Muscle of arm (tissue), 12 donors: Measurements from ENCODE around the gene ADARB2. TPM values are rescaled to one million over a fixed set of nuclear protein-coding genes. Genes with fewer than 3 reads are reported as not detected.

Experiments used
- DNase-seq: peaks from one replicate; pipeline ENCODE4 v3.0.0-alpha.2; 2013
- polyA plus RNA-seq, 12 donors: library from polyadenylated mRNA; unstranded; fragments of 120-200 nt; gene quantifications; one replicate each; pipeline ENCODE4 v1.2.1, GENCODE V29; 2013; ENCODE audit not compliant: insufficient read length in 12 of 12

The ADARB2 gene
- polyA plus RNA-seq, 12 donors, result 0.07 to 0.48 (median 0.32) TPM; not detected in 2

DNA sequence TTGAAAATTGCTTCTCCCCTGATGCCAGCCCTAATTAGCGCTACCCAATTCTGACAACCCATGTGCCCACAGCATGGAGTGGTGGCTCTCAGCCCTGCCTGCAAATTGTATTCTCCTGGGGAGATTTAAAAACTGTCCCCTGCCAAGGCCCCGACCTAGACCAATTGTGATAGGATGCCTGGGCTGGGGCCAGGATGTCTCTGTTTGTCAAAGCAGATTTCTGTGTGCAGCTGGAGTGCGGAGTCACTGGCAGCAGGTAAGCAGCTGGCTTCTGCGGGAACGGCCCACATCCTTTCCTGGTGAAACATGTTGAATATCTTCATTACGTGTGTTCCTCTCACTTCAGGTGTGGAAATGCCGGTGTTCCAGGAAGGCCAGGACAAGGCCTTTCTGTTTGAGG lies 442.6 kb downstream of the ADARB2 start:
- no peak for DNase-seq

DNA sequence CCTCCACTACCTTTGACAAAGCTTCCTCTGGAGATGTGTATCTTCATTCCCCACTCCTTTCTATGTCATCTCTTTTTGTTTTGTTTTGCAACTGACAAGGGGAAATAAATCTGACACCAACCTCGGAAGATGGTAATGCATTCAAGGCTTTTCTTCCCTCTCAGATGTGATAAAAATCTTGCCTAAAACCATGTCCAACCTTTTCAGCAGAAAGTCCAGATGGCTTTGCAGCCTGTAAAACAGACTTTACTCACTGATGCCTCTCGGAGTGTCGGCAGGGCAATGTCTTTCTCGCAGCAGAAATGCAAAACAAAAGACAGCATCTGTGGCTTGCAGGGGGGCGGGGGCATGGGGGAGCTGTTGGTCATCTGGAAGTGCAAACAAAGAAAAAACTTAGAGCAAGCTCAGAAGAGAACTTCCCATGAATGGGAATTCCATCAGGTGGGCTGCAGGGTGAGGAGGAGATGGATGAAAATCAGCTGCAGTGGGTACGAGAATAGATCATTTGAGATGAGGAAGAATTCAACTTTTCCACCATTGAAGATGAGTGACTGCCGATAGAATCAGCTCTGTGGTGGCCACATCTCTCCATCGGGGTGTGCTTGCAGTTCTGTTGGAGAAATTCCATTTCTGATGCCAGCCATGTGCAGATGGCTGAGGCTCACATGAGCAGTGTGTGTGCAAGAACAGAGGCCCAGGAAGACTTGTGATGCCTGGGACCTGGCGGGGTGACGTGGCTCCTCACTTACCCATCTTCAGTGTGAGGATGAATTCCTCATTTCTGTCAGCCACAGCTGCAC lies 443.5 kb downstream of the ADARB2 start:
- DNase-seq, result no peak

DNA sequence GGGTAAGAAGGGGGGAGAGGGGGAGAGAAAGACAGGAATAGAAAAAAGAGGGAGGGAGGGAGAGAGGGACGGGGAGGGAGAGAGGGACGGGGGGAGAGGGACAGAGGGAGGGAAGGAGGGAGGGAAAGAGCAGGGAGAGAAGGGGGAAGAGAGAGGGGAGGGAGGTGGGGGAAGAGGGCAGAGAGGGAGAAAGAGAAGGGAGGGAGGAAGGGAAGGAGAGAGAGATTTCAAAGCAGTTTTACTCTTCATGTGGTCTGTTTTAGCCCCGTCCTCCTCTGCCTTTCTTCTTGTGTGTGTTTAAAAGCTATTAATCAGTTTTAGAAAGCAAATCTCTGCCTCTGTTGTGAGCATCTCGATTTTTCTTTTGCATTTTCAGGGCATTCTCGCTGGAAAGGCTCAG lies 444.2 kb downstream of the ADARB2 start:
- no peak for DNase-seq

DNA sequence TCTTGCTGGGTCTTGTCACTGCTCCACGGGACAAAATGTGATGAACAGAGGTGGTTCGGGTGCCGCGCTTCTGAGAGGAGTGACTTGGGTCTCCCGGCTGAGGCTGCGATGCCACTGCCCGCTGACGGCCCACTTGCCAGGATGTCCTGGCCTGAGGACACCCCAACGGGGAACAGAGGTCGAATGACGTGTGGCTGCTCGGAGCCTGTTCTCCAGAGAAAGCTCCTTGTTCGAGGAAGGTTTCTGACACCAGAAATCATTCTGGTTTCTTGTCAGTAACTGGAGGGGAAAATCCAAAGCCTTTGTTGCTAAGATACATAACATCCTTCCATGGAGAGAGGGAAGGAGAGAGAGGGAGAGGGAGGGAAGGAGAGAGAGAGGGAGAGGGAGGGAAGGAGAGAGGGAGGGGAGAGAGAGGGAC lies 444.7 kb downstream of the ADARB2 start:
- peak; percentile 22 for DNase-seq

DNA sequence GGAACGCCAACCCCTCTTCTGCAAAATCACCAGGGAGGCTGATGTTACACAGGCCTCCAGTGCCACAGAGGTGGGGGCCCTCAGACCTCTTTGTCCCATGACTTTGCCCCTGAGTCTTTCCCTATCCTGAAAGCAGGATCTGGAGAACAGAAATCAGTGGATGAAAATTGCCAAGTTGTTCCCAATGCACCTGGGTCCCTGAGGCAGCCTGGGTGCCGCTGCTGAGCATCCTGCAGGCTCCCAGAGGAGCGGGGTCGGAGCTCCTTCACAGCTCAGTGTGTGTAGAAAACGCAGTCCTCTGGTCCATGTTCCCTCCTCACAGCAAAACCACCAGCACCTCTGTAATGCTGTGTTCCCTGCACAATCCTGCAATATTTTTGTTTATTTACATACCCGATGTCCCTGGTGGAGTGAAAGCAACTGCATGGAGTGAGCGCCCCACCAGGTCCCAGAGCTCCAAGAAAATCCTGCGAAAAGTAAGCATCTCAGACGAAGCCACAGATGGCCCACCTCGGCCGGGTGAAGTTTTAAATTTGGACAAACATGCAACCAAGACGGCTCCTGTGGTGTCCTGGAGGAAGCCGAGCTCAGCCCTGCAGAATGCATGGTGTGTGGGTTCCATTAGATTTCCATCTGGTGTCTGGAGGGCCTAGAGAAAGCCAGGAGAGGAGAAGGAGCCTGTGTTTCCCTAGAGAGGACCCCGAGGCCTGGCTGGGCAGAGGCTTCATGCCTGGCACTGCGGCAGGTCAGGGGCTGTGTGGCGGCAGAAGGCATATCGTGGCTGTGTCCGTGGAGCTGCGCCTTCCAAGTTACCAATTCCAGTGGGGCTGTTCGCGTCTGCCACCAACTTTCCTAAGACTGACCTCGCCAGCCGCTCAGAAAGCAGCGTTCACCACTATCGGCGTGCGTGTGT lies 445.9 kb downstream of the ADARB2 start:
- DNase-seq, result no peak

DNA sequence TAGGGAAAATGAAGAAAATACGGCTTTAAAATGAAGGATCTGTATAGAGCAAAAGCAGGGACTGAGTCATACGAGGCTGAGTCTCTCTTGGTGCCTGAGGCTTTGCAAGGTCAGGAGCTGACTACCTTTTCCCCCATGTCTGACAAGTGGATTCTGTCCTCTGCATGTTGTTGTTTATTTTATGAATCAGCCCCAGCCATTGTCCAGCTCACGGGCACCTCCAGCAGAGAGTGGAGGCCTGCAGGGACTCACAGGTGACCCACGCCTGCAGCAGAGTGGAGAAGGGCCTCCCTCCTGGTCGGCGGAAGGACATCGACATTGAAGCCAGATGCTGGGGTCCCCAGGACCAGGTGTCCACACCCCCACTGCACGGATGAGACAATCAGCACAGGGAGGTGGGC lies 447.3 kb downstream of the ADARB2 start:
- DNase-seq, result no peak

DNA sequence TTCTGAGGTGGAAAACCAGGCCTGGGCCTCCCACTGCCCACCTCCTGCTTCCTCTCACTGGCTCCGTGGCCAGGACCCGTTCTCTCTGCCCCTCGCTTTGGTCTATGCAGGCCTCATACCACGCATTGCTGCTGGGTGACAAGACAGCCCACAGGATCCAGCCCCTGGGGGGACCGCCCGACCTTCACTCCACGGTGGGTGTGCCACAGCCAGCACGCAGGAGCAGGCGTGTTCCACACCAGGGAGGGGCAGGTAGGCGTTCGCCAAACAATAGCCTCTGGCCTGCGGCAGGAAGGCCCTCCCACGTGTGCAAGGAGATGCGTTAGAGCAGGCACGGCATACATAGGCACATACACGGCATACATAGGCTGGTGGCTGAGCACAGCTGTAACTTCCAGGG lies 447.7 kb downstream of the ADARB2 start:
- DNase-seq, result no peak

DNA sequence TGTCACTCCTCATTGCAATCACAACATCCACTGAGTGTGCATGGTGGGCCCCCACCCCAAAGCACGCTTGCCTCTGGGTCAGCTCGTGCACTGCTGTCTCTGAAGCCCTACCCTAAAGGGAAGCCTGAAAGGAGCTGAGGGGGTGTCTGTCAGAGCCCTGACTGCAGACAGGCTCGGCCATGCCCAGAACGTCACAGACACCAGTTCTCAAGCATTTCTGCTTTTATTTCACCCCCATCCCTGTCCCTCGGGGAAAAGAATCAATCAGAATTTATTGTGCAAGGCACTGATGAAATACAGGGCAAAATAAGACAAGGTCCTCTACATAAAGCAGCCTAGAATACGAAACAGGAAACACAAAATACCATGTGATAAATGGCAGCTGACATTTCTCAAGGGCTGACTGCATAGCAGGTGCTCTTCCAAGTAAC lies 449.3 kb downstream of the ADARB2 start:
- DNase-seq, result no peak

DNA sequence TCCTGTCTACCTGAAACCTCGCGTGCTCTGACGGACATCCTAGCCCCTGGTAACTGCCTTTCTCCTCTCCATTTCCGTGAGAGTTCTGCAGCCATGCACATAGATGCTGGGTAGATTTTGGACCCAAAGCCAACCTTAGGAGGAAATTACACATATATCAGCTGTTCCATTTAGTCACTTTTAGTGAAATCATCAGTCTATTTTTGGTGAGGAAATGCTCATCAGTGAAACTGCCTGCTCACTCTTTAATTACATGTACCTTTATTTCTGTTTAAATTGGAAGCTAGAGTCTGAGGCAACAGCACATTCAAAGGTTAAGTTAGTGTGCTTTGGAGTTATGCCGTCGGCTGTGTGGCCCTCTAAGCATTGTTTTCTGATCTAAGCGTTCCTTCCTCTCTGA lies 449.8 kb downstream of the ADARB2 start:
- DNase-seq, result no peak

DNA sequence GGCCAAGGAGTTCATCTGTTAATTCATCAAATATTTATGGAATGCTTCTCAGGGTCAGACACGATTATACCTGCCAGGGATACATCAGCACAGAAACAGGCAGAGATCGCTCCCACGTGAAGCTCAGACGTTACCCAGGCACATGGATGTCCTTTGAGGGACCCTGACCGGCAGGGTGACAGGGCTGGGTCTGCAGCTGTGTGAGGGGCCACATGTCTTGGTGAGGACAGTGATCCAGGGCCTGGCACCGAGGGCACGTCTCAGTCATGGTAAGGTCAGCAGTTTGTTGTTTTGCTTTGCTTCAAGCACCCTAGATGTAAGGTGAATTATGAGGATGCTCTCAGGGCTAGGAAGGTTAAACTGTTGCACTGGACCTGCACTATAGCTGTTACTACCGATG lies 453.2 kb downstream of the ADARB2 start:
- no peak for DNase-seq

DNA sequence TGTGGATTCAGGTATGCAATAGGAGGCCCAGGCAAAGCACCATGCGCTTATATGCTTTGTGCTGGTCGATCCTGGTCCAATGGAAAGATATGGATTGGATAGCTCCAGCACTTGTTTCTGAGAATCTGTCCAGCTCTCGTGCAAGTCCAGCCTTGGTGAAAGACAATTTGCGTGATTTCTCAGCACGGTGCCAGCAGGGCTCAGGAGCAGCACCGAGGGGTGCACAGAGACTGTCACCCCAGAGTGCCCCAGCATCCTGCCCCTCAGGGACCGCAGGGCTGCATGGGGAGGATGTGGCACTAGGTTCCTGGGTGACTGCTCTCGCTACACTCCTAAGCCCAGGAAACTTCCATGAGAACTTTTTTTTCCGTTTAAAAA lies 455.9 kb downstream of the ADARB2 start:
- no peak for DNase-seq

DNA sequence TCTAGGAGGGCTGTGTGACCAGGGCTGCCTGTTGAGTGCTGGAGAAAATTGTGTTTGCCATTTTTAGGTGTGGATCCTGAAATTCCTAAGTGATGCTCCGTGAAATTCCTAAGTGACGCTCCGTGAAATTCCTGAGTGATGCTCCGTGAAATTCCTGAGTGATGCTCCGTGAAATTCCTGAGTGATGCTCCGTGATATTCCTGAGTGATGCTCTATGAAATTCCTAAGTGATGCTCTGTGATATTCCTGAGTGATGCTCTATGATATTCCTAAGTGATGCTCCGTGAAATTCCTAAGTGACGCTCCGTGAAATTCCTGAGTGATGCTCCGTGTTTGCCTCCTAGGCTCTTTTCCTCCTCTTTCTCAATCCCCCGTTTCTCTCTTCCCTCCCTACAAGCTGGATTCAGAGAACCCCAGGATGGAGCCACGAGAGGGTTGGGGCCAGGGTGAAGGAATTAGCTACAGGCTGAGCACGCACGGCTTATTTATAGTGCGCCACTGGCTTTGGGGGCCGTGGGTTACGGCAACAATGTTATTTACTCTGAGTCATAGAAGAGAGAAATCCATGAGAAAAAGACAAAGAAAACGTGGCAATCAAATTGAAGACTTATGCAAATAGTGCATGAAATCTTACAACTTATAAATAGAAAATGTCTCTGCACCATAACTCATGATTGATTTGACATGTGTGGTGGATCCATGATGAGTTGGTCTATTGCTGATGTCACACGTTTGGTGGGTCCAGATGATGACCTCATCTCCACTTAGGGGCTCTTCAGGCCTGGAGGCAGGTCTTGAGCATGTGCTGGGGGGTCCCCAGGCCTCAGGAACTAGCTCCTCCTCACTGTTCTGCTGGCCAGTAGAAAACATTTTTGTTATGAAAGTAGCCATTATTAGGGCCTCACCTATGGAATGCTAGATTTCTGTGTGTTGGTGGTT lies 456.6 kb downstream of the ADARB2 start:
- DNase-seq, result no peak

DNA sequence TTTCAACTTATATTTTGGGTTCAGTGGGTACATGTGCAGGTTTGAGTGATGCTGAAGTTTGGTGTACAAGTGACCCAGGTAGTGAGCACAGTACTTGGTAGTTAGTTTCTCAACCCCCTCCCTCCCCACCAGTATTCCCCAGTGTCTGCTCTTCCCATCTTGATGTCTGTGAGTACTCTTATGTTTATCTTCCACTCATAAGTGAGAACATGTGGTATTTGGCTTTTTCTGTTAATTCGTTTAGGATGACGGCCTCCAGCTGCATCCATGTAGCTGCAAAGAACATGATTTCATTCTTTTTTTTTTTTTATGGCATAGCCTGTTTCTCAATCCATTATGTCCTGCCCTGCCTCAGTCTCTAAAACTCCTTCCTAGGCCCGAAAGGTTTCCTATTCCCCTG lies 459.0 kb downstream of the ADARB2 start:
- no peak for DNase-seq

DNA sequence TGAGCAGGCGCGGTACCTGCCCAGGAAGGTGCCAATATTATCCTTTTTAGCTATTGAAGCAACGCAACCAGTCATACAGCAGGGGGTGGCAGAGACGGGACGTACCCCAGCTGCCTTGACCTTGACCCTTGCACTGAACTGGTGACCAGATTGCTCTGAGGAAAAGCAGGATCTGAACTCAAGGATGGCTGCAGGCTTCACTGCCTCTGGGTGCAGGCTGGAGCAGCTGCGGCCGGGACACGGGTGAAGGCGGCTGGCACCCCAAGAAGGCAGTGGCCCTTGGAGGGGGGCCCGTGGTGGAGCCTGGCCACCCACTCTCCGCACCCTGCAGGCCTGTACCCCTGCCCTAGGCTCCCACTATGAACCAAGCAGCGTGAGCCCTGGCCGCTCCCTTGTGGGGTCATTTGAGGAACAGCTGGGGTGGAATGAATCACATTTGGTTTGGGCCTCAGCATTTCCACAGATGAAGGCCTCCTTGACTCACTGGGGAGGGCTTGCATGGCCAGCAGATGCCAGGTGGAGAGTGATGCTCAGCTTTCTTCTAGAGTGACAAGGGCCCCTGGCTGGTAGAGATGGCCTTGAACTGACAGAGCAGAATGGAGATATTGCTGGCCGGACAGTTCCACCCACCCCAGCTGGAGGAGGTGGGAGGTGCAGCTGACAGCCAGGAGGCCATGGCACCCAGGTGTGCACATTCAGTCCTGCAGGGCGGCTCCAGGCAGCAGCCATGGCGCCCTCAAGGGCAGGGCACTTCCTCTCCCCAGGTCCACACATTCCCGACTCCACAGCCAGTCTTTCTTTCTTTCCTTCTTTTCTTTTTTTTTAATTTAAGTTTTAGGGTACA lies 462.4 kb downstream of the ADARB2 start:
- no peak for DNase-seq

DNA sequence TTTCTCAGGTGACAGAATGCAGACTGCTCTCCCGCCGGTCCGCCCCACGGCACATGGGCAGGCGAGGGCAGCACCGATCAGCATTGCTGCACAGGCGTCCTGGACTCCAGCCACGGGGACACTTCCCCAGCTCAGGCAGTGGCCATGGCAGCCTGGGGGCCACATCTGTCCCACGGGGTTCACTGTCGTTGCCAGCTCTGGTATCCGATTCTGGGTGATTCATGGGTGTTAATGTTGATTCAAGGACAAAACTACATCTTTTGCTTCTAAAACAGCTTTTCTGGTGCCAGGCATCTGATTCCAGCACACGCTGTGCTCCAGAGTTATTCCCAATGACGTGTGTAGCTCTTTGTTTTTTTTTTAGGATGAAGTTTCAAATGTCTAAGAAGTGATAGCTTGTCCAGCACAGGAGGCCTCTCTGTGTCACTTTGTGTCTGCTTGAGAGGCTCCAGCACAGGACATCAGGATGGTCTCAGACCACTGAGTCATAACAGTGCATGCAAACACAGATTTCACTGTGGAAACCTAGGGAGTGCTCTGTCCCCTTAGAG lies 463.1 kb downstream of the ADARB2 start:
- no peak for DNase-seq

DNA sequence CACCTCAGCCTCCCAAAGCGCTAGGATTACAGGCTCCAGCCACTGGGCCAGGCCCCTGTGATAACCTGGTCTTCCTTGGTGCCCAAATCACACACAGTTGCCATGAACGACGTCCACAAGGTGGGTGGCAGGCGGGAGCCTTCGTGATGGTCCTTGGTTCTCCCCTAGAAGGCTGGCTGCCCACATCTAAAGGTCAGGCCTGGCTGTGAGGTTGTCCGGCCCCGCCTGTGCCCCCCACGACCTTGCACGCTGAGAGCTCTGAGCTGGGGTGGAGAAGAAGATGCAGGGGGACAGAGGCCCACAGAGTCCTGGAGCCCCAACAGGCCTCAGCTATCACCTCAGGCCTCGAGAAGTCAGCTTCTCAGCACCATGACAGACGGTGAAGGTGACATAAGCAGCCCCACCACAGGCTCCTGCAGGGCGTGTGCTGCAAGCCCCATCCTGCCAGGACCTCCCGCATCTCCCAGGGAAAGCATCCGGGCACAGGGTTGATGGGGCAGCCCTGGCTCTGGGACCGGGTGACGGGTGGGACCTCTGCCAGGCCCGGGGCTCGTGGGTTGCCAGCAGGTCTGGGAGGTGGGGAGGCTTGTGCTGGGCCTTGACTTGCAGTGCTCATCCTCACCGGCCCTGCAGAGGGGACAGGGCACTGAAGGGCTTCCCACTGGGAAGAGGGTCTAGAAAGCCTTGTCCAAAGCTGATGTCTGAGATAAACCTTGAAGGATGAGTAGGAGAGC lies 463.8 kb downstream of the ADARB2 start:
- DNase-seq, result no peak

DNA sequence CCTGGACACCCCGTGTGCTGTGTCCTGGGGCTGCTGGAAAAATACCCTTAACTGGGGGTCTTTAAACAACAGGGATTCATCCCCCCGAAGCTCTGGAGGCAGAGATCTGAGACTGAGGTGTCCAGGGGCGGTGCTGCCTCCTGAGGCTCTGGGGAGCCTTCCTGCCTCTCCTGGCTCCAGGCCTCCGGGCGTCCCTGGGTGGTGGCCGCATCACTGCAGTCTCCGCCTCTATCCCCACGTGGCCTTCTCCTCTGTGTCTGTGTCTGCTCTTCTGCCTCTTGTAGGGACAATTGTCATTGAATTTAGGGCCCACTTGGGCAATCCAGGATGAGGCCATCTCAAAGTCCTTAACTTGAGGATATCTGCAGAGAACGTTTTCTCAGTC lies 464.6 kb downstream of the ADARB2 start:
- no peak for DNase-seq

DNA sequence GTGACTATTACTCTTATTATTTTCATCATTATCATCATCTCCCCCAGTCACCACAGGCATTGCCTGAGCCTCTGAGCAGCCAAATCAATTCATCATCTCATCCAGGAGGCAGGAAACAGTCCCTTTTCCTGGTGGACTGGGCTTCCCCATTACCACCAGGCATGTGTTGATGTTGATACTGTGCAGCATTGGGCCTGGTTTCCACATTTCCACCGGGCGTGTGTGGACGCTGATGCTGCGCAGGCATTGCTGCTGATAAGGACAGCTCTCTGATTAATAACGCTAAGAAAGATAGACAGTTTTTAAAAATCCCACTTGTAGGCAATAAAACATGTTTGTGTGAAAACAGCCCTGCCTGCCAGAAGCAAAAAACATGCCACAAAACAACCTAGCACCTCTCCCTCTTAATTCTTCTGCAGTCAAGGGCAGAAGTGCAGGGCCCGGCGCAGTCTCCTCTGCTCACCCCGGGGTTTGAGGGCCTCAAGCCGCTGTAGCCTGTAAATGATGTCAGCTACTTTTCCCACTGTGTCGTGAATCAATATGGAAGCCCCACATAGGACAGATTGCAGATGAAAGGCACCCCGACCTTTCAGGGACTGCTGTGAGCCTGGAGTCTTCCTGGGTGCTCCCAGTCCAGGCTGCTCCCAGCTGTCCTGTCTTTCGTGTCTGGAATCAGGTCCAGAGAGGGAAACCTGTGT lies 465.1 kb downstream of the ADARB2 start:
- no peak for DNase-seq

DNA sequence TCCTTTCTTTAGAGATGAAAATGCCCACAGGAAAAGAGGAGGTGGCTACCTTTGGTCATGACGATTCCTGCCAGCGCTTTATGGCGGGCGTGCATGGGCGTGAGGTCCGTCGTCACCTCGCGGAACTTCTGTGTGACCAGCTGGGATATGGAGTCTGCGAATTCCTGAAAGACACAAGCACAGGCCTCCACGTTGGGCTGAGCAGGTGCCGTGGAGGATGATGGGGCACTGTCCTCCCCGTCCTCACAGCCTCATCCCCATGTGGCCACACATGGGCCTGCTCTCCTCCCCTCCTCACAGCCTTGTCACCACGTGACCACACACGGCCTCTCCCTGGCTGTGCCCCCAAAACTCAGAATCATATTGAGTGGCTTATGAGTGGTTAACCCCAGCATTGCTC lies 466.4 kb downstream of the ADARB2 start:
- DNase-seq, result no peak
